ENCODE data around the gene ATP1A4.

The ATP1A4 gene

DNA sequence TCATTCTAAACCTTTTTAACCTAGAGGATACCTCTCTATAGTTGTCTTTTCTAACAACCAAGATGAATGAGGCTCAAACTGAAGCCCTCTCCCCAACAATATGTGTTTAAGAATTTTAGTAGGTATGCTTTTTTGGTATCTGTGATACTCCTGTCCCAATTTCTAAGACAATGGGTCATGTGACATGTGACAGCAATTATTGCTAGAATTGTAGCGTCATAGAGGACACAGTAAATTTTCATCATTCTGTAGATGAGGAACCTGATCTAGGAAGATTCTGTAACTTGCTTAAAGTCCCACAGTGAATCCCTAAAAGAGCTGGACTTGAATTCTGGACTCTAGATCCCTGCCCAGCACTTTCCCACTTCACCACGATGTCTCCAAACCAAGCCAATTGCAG is 27.3 kb downstream of the ATP1A4 start:
- DNase-seq: no peak

DNA sequence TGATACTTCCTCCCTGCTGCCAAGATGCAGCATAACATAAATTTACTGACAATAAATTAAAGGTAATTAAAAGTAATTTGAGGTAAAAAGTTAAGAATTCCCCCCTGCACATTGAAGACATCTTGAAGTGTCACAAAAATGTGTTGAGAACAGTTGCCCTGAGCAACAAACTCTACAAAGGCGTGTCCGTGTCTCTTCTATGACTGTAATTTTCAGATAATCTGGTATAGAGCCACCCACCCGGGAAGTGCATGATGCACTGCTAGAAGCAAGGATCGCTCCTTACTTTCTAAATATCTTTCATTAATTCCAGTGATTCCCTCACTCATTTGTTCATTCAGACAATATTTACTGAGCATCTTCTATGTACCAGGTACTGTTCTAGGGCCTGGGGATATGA is 27.9 kb downstream of the ATP1A4 start:
- no peak for DNase-seq

DNA sequence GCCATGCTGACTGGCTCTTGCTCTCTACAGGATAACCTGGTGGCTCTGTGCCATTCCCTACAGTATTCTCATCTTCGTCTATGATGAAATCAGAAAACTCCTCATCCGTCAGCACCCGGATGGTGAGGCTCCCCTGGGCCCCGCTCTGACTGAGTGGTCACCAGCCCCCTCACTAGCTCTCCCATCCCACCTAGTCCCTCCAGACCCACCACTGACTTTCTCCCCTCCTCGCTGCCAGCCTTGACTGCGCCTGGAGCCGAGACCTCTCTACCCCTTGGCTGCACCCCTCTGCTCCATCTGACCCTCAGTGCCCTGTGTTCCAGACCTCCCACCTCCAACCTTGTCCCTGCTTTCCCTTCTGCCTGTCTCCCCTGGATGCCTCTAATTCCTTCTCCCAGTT is 34.8 kb downstream of the ATP1A4 start:
- DNase-seq: no peak

DNA sequence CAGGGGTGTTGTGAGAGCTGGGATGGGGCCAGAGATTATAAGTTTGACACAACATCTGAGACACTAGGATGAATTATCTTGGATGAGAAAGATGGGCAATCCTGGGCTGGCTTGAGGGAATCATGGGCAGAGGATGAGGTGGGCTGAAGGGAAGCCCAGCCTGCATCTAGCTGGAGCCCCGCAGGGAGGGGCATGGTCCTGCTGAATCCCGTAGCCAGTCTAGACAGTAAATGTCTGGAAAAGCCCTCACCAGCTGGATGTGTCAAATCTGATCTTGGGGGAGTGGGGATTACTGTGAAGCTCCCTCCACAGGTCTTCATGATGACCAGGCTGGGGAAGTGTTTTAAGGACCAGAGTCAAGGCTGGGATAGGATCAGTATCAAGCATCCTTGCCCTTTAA is 35.3 kb downstream of the ATP1A4 start:
- no peak for DNase-seq

DNA sequence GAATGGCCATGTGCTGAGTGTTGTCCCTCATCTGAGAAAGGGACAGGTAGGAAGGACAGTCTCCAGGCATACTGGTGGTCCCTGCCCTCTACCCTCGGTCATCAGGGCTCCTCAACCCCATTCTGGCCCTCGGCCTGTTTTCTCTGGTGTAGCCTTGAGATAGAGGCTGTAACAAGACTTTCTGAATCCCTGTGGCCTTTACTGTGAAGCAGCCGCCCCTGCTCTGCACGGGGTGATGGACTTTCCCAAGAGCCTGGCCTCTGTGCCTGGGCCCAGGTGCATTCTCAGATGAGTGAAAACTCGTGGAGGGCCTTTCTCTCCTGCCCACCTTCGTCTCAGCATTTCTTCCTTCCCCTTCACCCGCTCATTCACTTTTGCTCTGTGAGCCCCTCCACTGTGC is 36.0 kb downstream of the ATP1A4 start:
- no peak for DNase-seq

DNA sequence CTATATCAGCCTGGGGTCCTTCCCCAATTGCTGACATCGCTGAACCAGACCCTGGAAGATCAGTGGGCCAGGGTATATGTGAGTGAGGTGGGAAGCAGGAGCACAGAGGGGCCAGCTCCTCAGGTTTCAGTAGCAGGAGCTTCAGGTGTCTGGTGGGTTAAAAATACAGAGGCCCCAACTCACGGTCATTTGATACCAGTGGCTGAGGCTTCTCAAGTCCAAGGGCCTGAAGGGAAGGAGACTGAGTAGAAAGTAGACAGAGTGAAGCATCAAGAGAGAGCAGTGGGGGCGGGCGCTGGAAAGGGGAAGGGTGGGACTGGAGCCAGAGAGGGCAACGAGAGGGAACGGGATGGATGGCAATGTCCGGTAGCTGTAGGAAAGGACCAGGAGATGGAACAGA is 36.9 kb downstream of the ATP1A4 start:
- DNase-seq: no peak

DNA sequence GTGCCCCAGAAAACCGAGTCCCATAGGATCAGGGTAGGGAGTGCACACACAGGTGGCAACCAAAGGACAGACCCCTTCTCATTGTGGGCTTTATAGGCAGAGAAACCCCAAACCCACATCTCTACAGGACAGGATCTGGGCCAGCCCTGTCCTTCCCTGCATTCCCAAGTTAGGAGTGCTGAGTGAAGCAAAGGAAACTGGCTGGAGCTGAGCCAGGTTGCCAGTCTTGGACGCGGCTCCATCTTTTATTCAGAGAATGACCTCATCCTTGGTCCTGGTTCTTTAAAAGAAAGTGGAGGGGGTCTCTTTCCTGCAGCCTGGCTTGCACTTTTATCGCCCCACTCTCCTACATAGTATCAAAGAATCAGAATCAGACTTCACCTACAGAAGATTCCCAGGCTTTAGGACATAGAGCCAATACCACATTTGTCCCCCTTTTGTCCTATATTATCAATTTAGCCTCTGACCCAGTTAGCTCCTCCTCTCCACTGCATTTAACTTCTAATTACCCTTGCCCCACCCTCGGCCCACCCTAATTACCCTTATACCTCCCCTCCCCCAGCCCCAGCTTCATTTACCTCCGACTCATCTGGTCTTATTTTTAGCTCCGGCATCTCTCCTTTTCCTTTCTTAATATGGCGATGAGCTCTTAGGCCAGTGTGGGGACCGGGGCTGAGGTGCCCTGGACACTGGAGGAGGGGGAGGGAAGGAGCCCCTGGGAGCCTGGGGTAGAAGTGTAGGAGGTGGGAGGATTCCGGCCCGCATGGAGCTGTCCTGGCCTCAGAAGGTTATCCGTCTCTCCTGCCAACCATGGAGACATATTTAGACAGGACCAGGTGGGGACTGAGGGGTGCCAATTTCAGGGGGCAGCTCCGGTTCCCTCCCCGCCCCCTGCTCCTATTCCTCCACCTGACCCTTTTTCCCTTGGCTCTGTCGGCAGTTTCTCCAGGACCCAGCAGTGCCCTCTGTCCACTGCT is 38.5 kb downstream of the ATP1A4 start, which contains the start of gene CASQ1:
TSS of gene CASQ1 (plus strand) at position 927 of the 977 bp plus-strand sequence. CDS start 177 bp downstream, outside the sequence.
- DNase-seq: no peak

DNA sequence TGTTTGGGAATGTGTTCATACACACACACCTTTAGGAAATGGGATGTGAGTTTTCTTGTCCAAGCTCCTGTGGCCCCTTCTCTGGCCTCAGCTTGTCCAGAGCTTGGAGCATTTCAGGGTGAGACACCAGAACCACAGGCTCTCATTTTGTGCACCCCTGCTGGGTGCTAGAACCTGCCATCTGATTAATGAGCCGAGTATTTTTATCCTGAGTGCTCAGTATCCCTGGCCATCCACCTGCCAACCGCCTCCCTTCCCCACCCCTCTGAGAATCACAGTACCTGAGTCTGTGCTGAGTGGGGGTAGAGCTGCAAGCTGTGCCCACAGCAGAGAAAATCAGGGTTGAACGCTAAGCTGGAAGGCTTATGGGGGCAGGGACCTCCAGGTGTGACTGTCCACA is 40.4 kb downstream of the ATP1A4 start:
- DNase-seq: no peak

DNA sequence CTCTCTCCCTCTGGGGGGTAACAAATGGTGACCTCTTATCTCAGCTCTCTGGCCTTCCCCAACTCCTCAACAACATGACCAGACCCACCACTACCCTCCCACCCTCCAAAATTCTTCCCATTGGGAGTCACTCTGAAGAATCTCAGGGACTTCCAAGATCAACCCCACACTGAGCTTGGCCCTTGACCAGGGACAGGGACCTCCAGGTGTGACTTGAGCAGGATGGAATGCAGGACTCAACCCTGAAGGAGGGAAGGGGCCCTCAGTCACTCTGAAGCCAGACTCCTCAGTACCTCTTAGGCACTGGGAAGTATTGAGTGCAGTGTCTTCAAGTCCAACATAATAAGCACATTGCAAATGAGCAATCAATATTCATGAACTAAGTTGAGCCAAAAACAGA is 40.8 kb downstream of the ATP1A4 start:
- DNase-seq: no peak

DNA sequence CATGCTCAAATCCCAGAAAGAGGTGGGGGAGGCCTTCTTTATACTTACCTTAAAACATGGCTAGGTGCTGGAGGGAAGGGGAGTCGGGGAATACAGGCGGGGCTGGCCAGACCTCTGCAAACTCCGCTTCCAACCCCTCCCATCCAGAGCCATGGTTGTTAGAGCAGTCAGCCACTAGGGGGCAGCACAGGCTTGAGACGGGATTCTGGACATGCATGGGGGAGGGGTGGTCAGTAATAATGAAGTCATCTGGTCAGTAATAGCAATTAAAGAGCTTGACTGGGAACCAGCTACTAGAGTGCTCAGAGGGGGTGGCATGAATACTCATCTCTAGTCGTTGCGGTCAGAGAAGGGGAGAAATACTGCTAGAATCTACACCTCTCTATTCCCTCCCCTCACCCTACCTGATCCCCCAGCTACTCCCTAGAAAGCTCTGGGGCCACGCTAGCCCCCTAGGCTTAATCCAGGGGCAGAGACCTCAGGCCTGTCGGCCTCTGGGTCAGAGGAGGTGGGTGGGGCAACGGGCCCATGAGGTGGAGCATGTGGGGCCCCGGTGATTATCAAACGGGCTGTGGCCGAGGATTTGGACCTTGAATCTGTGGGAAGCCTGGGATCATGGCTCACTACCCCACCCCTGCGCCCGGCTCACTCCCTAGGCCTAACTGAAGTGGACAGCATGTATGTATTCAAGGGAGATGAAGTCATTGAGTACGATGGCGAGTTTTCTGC is 41.9 kb downstream of the ATP1A4 start:
- peak; percentile 80 for DNase-seq

DNA sequence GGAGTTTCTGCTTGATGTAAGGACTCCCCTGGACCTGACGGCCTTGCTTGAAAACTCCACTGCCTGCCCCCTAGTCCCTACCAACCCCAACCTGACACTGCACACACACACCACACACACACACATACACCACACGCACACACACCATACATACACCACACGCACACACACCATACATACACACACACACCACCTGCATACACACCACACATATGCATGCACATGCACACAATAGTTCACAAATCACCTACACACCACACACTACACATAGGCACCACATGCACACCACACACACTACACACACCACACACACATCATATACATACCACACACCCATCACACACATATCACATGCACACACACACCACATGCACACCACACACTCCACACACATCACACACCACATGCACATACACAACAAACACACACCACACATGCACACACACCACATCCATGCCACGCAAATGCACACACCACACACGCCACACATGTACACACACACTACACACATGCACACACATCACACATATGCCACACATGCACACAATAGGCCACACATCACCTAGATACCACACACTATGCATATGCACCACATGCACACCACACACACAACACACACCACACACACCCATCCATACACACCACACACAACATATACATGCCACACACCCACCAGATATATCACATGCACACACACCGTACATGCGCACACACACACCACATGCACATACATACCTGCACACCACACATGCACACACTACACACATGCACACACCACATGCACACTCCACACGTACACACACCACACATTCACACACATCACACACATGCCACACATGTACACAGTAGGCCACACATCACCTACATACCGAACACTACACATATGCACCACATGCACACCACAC is 42.7 kb downstream of the ATP1A4 start:
- no peak for DNase-seq

DNA sequence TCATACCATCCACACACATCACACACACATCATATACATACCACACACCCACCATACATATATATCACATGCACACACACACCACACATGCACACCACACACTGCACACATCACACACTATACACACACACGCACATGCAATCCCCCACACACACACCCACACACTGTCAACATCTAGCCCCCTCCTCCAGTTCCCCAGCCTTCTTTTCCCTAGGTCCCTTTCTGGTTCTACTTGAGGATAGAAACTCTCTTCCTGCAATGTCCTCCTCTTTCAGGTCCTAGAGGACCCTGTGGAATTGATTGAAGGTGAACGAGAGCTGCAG is 43.3 kb downstream of the ATP1A4 start:
- DNase-seq: no peak

DNA sequence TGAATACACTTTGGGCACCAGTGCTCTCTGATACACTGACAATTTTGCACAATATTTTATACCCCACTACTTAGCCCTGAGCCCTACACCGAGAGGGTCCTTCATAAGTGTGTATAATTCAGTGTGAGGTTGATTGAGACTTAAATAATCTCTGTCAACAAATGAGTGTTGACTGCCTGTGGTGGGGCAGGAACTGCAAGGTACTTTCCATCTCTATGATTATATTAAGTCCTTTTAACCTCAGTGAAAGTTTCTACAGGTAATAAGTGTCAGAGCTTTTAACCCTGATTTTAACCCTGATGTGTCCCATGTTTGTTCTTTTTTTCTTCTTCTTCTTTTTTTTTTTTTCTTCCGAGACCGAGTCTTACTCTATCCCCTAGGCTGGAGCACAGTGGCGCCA is 44.7 kb downstream of the ATP1A4 start:
- no peak for DNase-seq

DNA sequence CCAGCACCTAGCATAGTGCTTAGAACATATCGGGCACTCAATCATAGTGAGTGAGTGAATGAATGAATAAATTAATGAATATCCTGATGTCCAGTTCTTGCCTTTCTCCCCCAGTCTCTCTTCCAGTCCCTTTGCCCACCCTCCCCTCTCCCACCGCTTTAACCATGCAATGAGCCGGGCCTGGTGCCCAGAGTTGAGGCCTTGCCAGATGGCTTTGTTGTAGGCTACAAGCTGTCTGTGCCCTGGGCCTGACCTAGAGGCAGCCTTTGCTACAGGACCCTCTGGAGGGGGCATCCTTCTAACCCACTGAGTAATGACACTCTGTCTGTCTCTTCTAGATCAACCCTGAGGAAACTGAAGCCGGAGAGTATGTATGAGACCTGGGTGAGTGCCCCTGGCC is 45.8 kb downstream of the ATP1A4 start:
- DNase-seq: no peak

DNA sequence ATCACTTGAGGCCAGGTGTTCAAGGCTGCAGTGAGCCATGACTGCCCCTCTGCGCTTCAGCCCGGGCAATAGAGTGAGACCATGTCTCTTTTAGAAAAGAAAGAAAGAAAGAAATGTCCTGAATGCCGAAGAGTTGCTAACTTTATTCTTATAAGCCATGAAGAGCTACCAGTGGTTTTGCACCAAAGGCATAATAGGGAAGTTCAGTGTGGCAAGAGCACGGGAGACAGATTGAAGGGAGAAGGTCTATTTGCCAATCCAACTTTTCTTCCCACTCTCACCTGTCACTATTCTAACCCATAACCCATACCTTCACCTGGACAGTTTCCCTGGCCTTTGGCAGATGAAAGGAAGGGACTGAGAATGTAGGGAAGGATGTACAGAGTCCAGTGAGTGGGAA is 49.4 kb downstream of the ATP1A4 start:
- no peak for DNase-seq

DNA sequence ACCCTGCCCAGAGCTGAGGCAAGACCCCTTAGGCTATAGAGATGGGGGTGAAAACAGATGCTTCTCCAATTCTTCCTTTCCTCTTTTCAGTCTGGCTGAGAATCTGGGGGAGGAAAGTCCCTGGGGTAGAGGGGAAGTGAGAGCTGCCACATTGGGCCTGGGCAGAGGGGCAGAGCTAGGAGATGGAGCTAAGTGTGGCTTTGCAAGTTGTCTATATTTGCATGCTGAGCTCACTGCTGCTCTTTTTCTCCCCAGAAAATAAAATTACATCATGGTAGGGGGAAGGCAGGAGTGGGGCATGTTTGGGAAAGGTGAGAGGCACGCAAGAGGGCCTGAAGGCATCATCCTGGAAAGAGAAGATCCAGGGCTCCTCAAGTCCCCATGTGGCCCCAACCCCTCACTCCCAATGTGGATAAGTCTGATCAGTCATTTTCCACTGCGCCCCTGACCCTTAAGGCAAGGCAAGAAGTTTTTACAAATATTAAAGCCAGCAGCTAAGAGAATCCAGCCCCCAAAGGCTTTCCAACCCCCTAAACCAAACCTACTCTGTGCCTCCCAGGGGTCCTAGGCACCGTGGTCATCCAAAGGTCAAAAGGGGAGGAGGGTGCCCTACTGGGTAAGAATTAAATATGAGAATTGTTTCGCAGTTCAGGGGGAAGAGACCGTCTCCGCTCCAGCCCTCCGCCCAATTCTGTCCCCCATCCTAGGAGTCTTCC is 53.3 kb downstream of the ATP1A4 start:
- DNase-seq: no peak

DNA sequence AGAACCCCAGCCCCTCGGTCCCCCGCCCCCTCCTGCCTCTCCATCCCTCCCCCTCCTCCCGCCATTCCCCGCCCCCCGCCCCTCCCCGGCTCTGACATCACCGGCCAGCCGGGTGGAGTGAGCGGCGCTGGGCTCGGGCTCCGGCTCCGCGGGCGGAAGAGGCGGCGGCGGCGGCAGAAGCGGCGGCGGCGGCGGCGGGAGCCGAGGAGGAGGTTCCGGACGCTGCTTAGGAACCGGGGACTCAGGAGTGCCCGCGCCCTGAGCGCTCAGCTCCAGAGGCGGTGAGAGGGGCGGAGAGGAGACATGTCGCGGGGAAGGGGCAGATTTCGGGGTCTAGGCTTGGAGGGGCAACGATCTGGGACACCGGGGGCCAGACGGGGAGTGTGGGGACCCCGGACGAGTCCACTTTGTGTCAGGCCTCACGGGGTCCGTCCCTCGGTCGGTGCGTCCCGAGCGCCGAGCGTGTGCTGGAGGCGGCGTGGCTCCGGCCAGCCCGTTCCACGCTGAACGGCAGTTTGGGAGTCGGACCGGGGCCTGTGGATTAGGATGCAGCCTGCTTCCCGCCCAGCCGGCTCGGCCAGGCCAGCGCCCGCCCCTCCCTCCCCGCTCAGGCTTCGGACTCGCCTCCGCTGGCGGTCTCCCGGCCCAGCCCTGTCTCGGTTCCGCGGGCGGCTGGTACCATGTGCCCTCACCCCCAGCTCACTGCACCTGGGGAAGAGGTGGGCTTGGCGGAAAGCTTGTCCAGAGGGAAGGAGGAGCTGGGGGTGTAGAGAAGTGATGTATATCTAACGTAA is 54.0 kb downstream of the ATP1A4 start, which contains the start of gene PEA15:
TSS of gene PEA15 (plus strand) at position 143 of the 794 bp plus-strand sequence. CDS start 6,161 bp downstream, outside the sequence.
- peak; percentile 71 for DNase-seq

DNA sequence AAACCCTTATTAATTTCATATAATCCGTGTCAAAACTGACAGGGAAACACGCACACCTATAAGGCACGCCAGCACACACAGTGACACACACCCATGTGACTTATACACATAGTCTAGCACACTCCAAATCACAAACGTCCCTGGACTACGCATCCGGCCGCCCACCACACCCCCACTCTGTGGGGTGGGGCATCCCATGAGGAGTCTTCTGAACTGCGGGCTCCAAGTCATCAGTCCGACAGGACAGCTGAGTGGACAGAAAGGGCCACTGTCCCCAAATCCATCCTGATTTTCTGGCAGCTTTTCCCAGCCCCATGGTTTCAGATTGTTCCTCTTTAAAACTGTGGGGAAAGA is 54.6 kb downstream of the ATP1A4 start:
- DNase-seq: peak; percentile 61

DNA sequence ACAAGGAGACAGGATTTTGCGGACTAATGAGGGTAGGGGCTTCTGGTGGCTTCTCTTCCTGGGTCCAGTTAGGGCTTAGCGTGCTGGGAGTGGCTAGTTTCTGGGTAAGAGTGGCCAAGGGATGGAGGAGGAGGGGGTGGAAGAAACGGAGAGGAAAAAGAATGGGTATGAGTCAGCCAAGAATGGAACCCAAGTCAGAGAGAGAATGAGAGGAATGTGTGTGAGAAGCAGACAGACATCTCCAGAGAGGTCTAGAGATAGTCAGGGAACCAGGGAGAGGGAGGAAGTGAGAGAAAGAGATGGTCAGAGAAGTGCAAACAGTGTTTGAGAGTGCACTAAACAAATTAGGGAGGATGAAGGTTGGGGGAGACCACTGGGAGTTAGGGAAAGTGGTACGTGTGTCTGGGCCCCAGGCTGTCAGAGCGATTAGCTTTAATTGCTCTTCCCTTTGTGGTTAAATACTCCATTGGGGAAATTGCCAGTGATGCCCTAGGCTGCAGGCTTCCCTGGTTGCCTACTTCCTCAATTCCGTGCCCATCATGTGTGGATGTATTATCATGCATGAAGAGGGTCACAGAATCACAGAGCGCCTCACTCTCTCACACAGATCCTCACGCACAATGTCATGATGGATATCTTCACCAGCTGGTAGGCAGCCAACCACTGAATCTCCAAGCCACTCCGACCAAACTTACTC is 55.2 kb downstream of the ATP1A4 start:
- no peak for DNase-seq

DNA sequence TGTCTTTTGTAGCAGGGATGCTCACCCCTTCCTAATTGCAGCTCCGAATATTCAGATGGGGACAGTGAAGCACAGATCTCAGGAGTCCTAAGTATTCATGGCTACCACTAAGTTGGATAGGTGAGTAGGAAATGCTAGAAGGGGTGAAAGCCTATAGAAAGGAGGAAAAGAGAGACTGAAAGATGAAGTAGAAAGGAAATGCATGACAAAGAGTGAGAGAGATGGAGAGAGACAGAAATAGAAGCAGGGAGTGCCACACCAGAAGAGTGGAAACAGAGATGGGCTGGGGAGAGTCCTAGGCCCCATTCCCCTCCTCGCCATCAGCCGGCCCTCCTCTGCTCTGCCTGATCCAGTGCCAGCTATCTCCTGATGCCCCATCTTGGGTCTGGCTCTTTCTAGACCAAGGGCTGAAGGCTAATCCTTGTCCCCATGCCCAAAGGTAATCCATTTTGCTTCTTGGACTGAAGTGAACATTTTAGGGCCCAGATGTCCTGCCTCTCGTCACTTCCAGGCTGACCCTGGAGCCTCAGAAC is 55.8 kb downstream of the ATP1A4 start:
- DNase-seq: no peak

Data from activated CD8-positive, alpha-beta memory T cell treated with anti-CD3 and anti-CD28 coated beads, Interleukin-2, amount 50 U/mL, for 4 hours (primary cell).